Activated CD8-positive, alpha-beta memory T cell treated with anti-CD3 and anti-CD28 coated beads for 1 hour (primary cell): Measurements from ENCODE around the gene SLC35E1.

Experiments used
- DNase-seq, 2 donors: peaks; one replicate each; pipeline ENCODE4 v3.0.0-alpha.2; 2020; ENCODE audit warnings: low read depth in 1 of 2; ENCODE audit errors: extremely low read depth in 1 of 2

The SLC35E1 gene

DNA sequence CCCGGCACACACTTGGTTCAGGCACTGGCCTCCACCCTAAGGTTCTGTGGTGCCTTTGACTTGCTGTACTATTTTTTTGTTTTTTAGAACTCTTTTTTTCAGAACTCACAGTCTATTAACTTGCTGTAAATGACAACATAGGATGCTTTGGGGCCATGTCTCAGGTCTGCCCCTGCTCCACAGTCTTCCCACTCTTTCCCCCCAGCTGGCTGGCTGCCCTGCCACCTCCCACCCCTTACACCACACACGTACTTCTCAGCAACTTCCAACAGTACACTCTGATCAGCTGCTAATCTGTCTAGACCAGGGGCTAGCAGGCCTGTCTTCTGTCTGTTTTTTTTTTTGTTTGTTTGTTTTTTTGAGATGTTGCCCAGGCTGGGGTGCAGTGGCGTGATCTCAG, 67.9 kb downstream of the SLC35E1 start:
- DNase-seq = no peak
